SK-N-SH (cell line): Measurements from ENCODE around the gene ARHGAP26. TPM values are rescaled to one million over a fixed set of nuclear protein-coding genes. Genes with fewer than 3 reads are reported as not detected.

Source experiments
- CTCF ChIA-PET: fragments of 300-600, 350-600 bp; formaldehyde crosslinking; extraction: SDS; loops from one replicate; lab custom pipeline; 2021; lab: Yijun Ruan, JAX
- POLR2A ChIA-PET: fragments of 350-600 bp; sonication (Branson Sonifier 250); formaldehyde crosslinking; extraction: SDS; loops from one replicate; lab custom pipeline; 2020; ENCODE audit warnings: antibody characterized with exemption, inconsistent platforms; lab: Yijun Ruan, JAX
- DNase-seq: peaks from one replicate; pipeline ENCODE4 v3.0.0; 2012
- H2AFZ ChIP-seq: fragments of 200-600 bp; sonication (generic); 2 replicates; pipeline ENCODE4 v1.8.1; 2016; ENCODE audit warnings: antibody characterized with exemption, mild to moderate bottlenecking, low read depth
- H3F3A ChIP-seq: fragments of 200-600 bp; sonication (generic); replicated peaks from 2 replicates; pipeline ENCODE3; 2016; ENCODE audit warnings: antibody characterized with exemption, mild to moderate bottlenecking; ENCODE audit not compliant: insufficient read depth
- H3K27ac ChIP-seq, 2 experiments: fragments of 200-500 bp in 1 of 2; fragments of 200-600 bp in 1 of 2; sonication (Bioruptor generic) in 1 of 2; sonication (generic), shearing (Covaris generic) in 1 of 2; 2 replicates each; pipeline versions ENCODE4 v1.5.1 to v1.6.1; 2014 to 2016; ENCODE audit warnings: low read depth in 2 of 2, inconsistent platforms in 1 of 2, low read length in 1 of 2, mild to moderate bottlenecking in 1 of 2, mixed read lengths in 1 of 2
- H3K27me3 ChIP-seq: fragments of 200-600 bp; sonication (generic), shearing (Covaris generic); 2 replicates; pipeline ENCODE4 v1.6.1; 2016; ENCODE audit warnings: mixed run types; ENCODE audit not compliant: insufficient read depth
- H3K36me3 ChIP-seq, 2 experiments: fragments of 200-500 bp in 1 of 2; fragments of 200-600 bp in 1 of 2; sonication (Bioruptor generic) in 1 of 2; sonication (generic) in 1 of 2; replicated peaks in 1 of 2; 2 replicates each; pipeline versions ENCODE3 to v1.5.1; 2014 to 2016; ENCODE audit warnings: low read length in 1 of 2, mild to moderate bottlenecking in 1 of 2; ENCODE audit not compliant: insufficient read depth in 2 of 2, control insufficient read depth in 1 of 2
- H3K4me1 ChIP-seq, 2 experiments: fragments of 200-500 bp in 1 of 2; fragments of 200-600 bp in 1 of 2; sonication (Bioruptor generic) in 1 of 2; sonication (generic), shearing (Covaris generic) in 1 of 2; 2 replicates each; pipeline versions ENCODE4 v1.5.1 to v1.6.1; 2014 to 2016; ENCODE audit warnings: low read depth in 1 of 2, low read length in 1 of 2, mixed run types in 1 of 2; ENCODE audit not compliant: insufficient read depth in 2 of 2, control insufficient read depth in 1 of 2
- H3K4me2 ChIP-seq: fragments of 200-600 bp; sonication (generic), shearing (Covaris generic); 2 replicates; pipeline ENCODE4 v1.6.1; 2017; ENCODE audit warnings: mixed run types
- H3K4me3 ChIP-seq, 2 experiments: fragments of 200-500 bp in 1 of 2; fragments of 200-600 bp in 1 of 2; sonication (Bioruptor generic) in 1 of 2; sonication (generic), shearing (Covaris generic) in 1 of 2; 2 replicates each; pipeline versions ENCODE4 v1.5.1 to v1.8.1; 2014 to 2016; ENCODE audit warnings: low read depth in 2 of 2, inconsistent platforms in 1 of 2, low read length in 1 of 2, mild to moderate bottlenecking in 1 of 2, mixed read lengths in 1 of 2, moderate library complexity in 1 of 2
- H3K79me2 ChIP-seq: fragments of 200-600 bp; sonication (generic); 2 replicates; pipeline ENCODE4 v1.8.1; 2017; ENCODE audit warnings: mild to moderate bottlenecking; ENCODE audit not compliant: insufficient read depth
- H3K9ac ChIP-seq: fragments of 200-600 bp; sonication (generic); 2 replicates; pipeline ENCODE4 v1.6.1; 2017; ENCODE audit warnings: mixed run types
- H3K9me2 ChIP-seq: fragments of 200-600 bp; sonication (generic); 2 replicates; pipeline ENCODE4 v1.6.1; 2017; ENCODE audit warnings: mixed run types
- H3K9me3 ChIP-seq: fragments of 200-600 bp; sonication (generic); 2 replicates; pipeline ENCODE4 v1.6.1; 2017; ENCODE audit warnings: mixed run types, mild to moderate bottlenecking, moderate library complexity
- H4K20me1 ChIP-seq: fragments of 200-600 bp; sonication (generic); 2 replicates; pipeline ENCODE4 v1.6.1; 2017; ENCODE audit warnings: mild to moderate bottlenecking, mixed run types; ENCODE audit not compliant: insufficient read depth
- ELF1 ChIP-seq: IDR thresholded peaks from 2 replicates; pipeline ENCODE4 v1.4.0; 2012
- EZH2phosphoT487 ChIP-seq: fragments of 200-600 bp; sonication (generic); IDR thresholded peaks from 2 replicates; pipeline ENCODE4 v1.6.1; 2017; ENCODE audit warnings: low read depth, mixed run types, mild to moderate bottlenecking, antibody characterized with exemption, moderate library complexity, borderline replicate concordance
- GABPA ChIP-seq: IDR thresholded peaks from 2 replicates; pipeline ENCODE4 v1.4.0; 2012; ENCODE audit warnings: low read depth, mild to moderate bottlenecking
- MEF2A ChIP-seq: IDR thresholded peaks from 2 replicates; pipeline ENCODE4 v1.4.0; 2012; ENCODE audit warnings: low read depth, borderline replicate concordance
- MXI1 ChIP-seq: IDR thresholded peaks from 2 replicates; pipeline ENCODE4 v1.6.1; 2012; ENCODE audit warnings: mild to moderate bottlenecking, low read depth, low read length, improper control_type of control experiment
- NFIC ChIP-seq: IDR thresholded peaks from 2 replicates; pipeline ENCODE4 v1.4.0; 2012; ENCODE audit warnings: borderline replicate concordance
- NRF1 ChIP-seq: IDR thresholded peaks from 2 replicates; pipeline ENCODE4 v1.6.1; 2012; ENCODE audit warnings: low read depth, mild to moderate bottlenecking, low read length
- RFX5 ChIP-seq: IDR thresholded peaks from 2 replicates; pipeline ENCODE4 v1.6.1; 2012; ENCODE audit warnings: mild to moderate bottlenecking, improper control_type of control experiment, low read length
- SIN3A ChIP-seq: IDR thresholded peaks from 2 replicates; pipeline ENCODE4 v1.6.1; 2012; ENCODE audit warnings: low read depth, mild to moderate bottlenecking, low read length, moderate library complexity, borderline replicate concordance
- SMC3 ChIP-seq: IDR thresholded peaks from 2 replicates; pipeline ENCODE4 v1.6.1; 2012; ENCODE audit warnings: low read depth, low read length, improper control_type of control experiment
- TAF1 ChIP-seq: IDR thresholded peaks from 2 replicates; pipeline ENCODE4 v1.6.1; 2012; ENCODE audit warnings: low read depth, mild to moderate bottlenecking, low read length, moderate library complexity, borderline replicate concordance
- TCF12 ChIP-seq: IDR thresholded peaks from 2 replicates; pipeline ENCODE4 v1.4.0; 2012
- TEAD4 ChIP-seq: IDR thresholded peaks from 2 replicates; pipeline ENCODE4 v1.4.0; 2012; ENCODE audit warnings: mild to moderate bottlenecking, borderline replicate concordance; ENCODE audit not compliant: insufficient read depth
- WGBS: methylation state at CpG from one replicate; pipeline ENCODE4 v1.1.6; 2017; ENCODE audit warnings: low lambda C conversion rate; 5-methylcytosine and 5-hydroxymethylcytosine counted together
- polyA plus RNA-seq, 3 experiments: library from polyadenylated mRNA; depleted of rRNA; stranded (reverse); fragments of >200 nt; gene quantifications; 2 replicates each; pipeline ENCODE4 v1.2.3, GENCODE V29; 2012
- TF ChIP-seq, protein P1 (sequence below): IDR thresholded peaks from 2 replicates; pipeline ENCODE4 v1.4.0; 2012; ENCODE audit warnings: low read depth
- TF ChIP-seq, protein P2 (sequence below): IDR thresholded peaks from 2 replicates; pipeline ENCODE4 v1.4.0; 2012; ENCODE audit warnings: low read depth, borderline replicate concordance
- TF ChIP-seq, protein P3 (sequence below): IDR thresholded peaks from 2 replicates; pipeline ENCODE4; 2012
- TF ChIP-seq, protein P4 (sequence below): fragments of 150-350 bp; IDR thresholded peaks from 2 replicates; pipeline ENCODE4 v1.6.1; 2017; ENCODE audit warnings: antibody characterized with exemption, low read length, low read depth, borderline replicate concordance

Gene ARHGAP26
- polyA plus RNA-seq, 1 of the 3 experiments (the other 2 are of a cell fraction) = 6.1 TPM

DNA sequence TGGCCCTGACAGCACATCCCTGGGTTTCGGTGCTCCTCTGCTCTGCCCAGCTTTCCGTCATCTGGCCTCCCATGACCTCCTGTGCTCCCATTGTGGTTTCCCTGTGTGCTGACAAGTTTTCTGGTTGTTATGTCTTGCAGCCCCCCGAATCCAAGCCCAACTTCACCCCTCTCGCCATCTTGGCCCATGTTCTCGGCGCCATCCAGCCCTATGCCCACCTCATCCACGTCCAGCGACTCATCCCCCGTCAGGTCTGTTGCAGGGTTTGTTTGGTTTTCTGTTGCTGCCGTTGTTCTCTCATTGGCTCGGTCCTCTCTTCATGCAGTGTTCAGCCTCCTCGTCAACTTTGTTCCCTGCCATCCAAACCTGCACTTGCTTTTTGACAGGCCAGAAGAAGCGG is 436.9 kb downstream of the ARHGAP26 start:
- WGBS = 98% methylated on average over 13 of the region's 13 CpGs
- CTCF ChIA-PET = interaction anchor here (1.3 kb wide), 1 partner anchor 10 kb away, joined by 4 read pairs; no protein-coding TSS in a partner anchor
- Histone ChIP-seq H3F3A (peaks cover 16% of the 10 kb centered on the region), H3K27me3 (no peaks in the 10 kb centered on the region), H4K20me1 (no peaks in the 10 kb centered on the region), H3K79me2 (no peaks in the 10 kb centered on the region), H3K27ac (no peak overlapping the region), H3K9ac (no peak overlapping the region), H2AFZ (no peak overlapping the region), H3K4me1 (peaks cover 0 to 18% of the 10 kb centered on the region in 2 experiments), H3K9me2 (no peaks in the 10 kb centered on the region), H3K36me3 (no peaks in the 10 kb centered on the region), H3K9me3 (no peaks in the 10 kb centered on the region; the same call in 1 of the 2 replicates), H3K4me3 (no peak overlapping the region), H3K4me2 (no peak overlapping the region)
- TF ChIP-seq, protein P1, sequence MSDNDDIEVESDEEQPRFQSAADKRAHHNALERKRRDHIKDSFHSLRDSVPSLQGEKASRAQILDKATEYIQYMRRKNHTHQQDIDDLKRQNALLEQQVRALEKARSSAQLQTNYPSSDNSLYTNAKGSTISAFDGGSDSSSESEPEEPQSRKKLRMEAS = no peak
- TF ChIP-seq, protein P2, sequence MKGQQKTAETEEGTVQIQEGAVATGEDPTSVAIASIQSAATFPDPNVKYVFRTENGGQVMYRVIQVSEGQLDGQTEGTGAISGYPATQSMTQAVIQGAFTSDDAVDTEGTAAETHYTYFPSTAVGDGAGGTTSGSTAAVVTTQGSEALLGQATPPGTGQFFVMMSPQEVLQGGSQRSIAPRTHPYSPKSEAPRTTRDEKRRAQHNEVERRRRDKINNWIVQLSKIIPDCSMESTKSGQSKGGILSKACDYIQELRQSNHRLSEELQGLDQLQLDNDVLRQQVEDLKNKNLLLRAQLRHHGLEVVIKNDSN = no peak
- no peak for TF ChIP-seq SMC3
- TF ChIP-seq, protein P3, sequence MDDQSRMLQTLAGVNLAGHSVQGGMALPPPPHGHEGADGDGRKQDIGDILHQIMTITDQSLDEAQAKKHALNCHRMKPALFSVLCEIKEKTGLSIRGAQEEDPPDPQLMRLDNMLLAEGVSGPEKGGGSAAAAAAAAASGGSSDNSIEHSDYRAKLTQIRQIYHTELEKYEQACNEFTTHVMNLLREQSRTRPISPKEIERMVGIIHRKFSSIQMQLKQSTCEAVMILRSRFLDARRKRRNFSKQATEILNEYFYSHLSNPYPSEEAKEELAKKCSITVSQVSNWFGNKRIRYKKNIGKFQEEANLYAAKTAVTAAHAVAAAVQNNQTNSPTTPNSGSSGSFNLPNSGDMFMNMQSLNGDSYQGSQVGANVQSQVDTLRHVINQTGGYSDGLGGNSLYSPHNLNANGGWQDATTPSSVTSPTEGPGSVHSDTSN = no peak
- TF ChIP-seq, protein P4, sequence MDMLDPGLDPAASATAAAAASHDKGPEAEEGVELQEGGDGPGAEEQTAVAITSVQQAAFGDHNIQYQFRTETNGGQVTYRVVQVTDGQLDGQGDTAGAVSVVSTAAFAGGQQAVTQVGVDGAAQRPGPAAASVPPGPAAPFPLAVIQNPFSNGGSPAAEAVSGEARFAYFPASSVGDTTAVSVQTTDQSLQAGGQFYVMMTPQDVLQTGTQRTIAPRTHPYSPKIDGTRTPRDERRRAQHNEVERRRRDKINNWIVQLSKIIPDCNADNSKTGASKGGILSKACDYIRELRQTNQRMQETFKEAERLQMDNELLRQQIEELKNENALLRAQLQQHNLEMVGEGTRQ = no peak
- TF ChIP-seq NRF1 = no peak
- no peak for TF ChIP-seq GABPA
- no peak for TF ChIP-seq RFX5
- no peak for TF ChIP-seq NFIC
- no peak for TF ChIP-seq SIN3A
- TF ChIP-seq TAF1 = no peak
- TF ChIP-seq TEAD4 = no peak
- no peak for TF ChIP-seq MXI1
- TF ChIP-seq TCF12 = no peak
- TF ChIP-seq ELF1 = no peak
- TF ChIP-seq MEF2A = no peak
- TF ChIP-seq EZH2phosphoT487 = no peak
- POLR2A ChIA-PET = no interaction called here
- no peak for DNase-seq
